Transverse colon (tissue), 4 donors: ENCODE data around the gene CSN3. TPM values are rescaled to one million over a fixed set of nuclear protein-coding genes. Genes with fewer than 3 reads are reported as not detected.

Experiments
- DNase-seq: peaks from one replicate; pipeline ENCODE4 v3.0.0-alpha.2; 2019
- H3K27ac ChIP-seq, 4 donors: fragments of 200-600 bp; sonication (generic); 2 replicates each; pipeline ENCODE4 v1.5.1; 2016 to 2018; ENCODE audit warnings: inconsistent platforms in 4 of 4
- H3K27me3 ChIP-seq: fragments of 200-600 bp; sonication (generic); 2 replicates; pipeline ENCODE4 v1.5.1; 2017; ENCODE audit warnings: inconsistent platforms
- H3K36me3 ChIP-seq, 4 donors: fragments of 200-600 bp; sonication (generic); 2 replicates each; pipeline ENCODE4 v1.5.1; 2017 to 2019; ENCODE audit warnings: inconsistent platforms in 4 of 4
- H3K4me1 ChIP-seq, 4 donors: fragments of 200-600 bp; sonication (generic); 2 replicates each; pipeline ENCODE4 v1.5.1; 2017 to 2020; ENCODE audit warnings: inconsistent platforms in 4 of 4
- H3K4me3 ChIP-seq, 4 donors: fragments of 200-600 bp; sonication (generic); 1 replicate in 1 of 4; 2 replicates in 3 of 4; pipeline versions ENCODE4 v1.5.1 to v1.6.1; 2017 to 2019; ENCODE audit warnings: inconsistent platforms in 4 of 4
- H3K9me3 ChIP-seq, 2 donors: fragments of 200-600 bp; sonication (generic); 2 replicates each; pipeline ENCODE4 v1.5.1; 2017 to 2019; ENCODE audit warnings: inconsistent platforms in 2 of 2
- EP300 ChIP-seq: sonication (generic); formaldehyde crosslinking; IDR thresholded peaks from one replicate; pipeline ENCODE4 v1.6.1; 2017; ENCODE audit warnings: antibody characterized with exemption, low read depth
- POLR2A ChIP-seq: fragments of 450-650 bp; IDR thresholded peaks from one replicate; pipeline ENCODE4 v1.6.1; 2016; ENCODE audit warnings: antibody characterized with exemption, mild to moderate bottlenecking, moderate library complexity
- POLR2AphosphoS5 ChIP-seq, 3 donors: sonication (generic); formaldehyde crosslinking; IDR thresholded peaks; one replicate each; pipeline ENCODE4 v1.6.1; 2016; ENCODE audit warnings: antibody characterized with exemption in 3 of 3
- WGBS, 2 donors: methylation state at CpG; one replicate each; pipeline ENCODE4 v1.1.5; 2018; ENCODE audit warnings: low coverage in 1 of 2; 5-methylcytosine and 5-hydroxymethylcytosine counted together
- in situ Hi-C, 4 donors: fragments of 200-750 bp; cut with MboI; loops; one replicate each; pipeline versions ENCODE4 v1.15.0 to v1.15.1; 2017; ENCODE audit warnings: low sequenced_read_pairs in 3 of 4, low pct_ligation_motif_present in 1 of 4, low pct_unique_long_range_greater_than_20kb in 1 of 4
- intact Hi-C: fragments of 100-400 bp; cut with DNase I; formaldehyde crosslinking; loops from one replicate; pipeline ENCODE4 v1.15.1; 2023; ENCODE audit warnings: low total_unique reads
- total RNA-seq, 4 donors: library from RNA; depleted of rRNA; stranded (reverse); fragments of >200 nt; gene quantifications; one replicate each; pipeline ENCODE4 v1.1.0, GENCODE V29; 2016
- TF ChIP-seq, protein P1 (sequence below), 5 experiments: fragments of 200-600 bp in 3 of 5; fragments of 450-650 bp in 2 of 5; sonication (generic) in 3 of 5; IDR thresholded peaks; 1 replicate in 2 of 5; 2 replicates in 3 of 5; pipeline ENCODE4 v1.5.1; 2016 to 2017; ENCODE audit warnings: antibody characterized with exemption in 5 of 5, inconsistent platforms in 3 of 5, mild to moderate bottlenecking in 2 of 5, moderate library complexity in 1 of 5

The CSN3 gene
- total RNA-seq, 4 donors from 2014 or later, result not detected

- no peaks in the 10 kb centered on the region for H3K27me3 ChIP-seq
- in situ Hi-C loops, result no loop called here
- TF ChIP-seq, protein P1, sequence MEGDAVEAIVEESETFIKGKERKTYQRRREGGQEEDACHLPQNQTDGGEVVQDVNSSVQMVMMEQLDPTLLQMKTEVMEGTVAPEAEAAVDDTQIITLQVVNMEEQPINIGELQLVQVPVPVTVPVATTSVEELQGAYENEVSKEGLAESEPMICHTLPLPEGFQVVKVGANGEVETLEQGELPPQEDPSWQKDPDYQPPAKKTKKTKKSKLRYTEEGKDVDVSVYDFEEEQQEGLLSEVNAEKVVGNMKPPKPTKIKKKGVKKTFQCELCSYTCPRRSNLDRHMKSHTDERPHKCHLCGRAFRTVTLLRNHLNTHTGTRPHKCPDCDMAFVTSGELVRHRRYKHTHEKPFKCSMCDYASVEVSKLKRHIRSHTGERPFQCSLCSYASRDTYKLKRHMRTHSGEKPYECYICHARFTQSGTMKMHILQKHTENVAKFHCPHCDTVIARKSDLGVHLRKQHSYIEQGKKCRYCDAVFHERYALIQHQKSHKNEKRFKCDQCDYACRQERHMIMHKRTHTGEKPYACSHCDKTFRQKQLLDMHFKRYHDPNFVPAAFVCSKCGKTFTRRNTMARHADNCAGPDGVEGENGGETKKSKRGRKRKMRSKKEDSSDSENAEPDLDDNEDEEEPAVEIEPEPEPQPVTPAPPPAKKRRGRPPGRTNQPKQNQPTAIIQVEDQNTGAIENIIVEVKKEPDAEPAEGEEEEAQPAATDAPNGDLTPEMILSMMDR (IDR thresholded peaks at IDR 0.05), result no peak
- TF ChIP-seq POLR2AphosphoS5 (IDR thresholded peaks at IDR 0.05) (no peak), POLR2A (no peak), EP300 (no peak)
- WGBS, 2 donors, result 96% methylated on average over 2 of the region's 2 CpGs; no CpG with 5 or more reads in 1 of the 2 donors
- intact Hi-C loops, result no loop called here
- H3K27ac ChIP-seq, result no peak overlapping the region
- no peaks in the 10 kb centered on the region for H3K36me3 ChIP-seq
- no peaks in the 10 kb centered on the region for H3K4me1 ChIP-seq
- H3K9me3 ChIP-seq, result no peaks in the 10 kb centered on the region
- no peak overlapping the region for H3K4me3 ChIP-seq
- no peak for DNase-seq
Measured at GRCh38 chr4:70299643-70300042, 57.2 kb downstream of the CSN3 start.

DNA sequence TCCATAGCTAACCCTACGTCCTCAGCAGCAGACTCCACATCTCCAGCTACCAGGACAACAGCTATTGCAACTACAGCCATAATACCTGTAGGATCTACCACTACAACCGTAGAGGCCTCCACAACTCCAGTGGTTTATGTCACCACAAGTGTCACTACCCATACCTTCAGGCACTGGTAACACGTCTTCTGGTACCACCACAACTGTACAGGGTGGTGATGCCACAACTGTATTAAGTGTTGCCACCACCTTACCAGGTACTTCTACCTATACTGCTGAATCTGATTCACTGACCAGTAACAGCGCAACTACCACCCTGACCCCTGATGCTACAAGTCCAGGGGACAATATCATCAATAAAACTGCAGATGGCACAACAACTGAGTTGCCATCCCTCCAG is 57.8 kb downstream of the CSN3 start:
- Histone ChIP-seq H3K9me3 (no peaks in the 10 kb centered on the region), H3K36me3 (no peaks in the 10 kb centered on the region), H3K4me1 (no peaks in the 10 kb centered on the region), H3K4me3 (no peak overlapping the region), H3K27ac (no peak overlapping the region), H3K27me3 (no peaks in the 10 kb centered on the region)
- in situ Hi-C loops, result no loop called here
- WGBS, 2 donors, result 93% methylated on average over 4 of the region's 4 CpGs; no CpG with 5 or more reads in 1 of the 2 donors
- TF ChIP-seq, protein P1 (IDR thresholded peaks at IDR 0.05), result no peak
- TF ChIP-seq POLR2A, result no peak
- no peak for TF ChIP-seq EP300
- no peak for TF ChIP-seq POLR2AphosphoS5 (IDR thresholded peaks at IDR 0.05)
- intact Hi-C loops, result no loop called here
- no peak for DNase-seq

Other genes with a start within 250 kb of the CSN3 start
- gene STATH, start 246.6 kb upstream of the CSN3 start, total RNA-seq, result not detected
- gene HTN3, start 214.1 kb upstream of the CSN3 start, total RNA-seq, result not detected
- gene HTN1, start 192.2 kb upstream of the CSN3 start, total RNA-seq, result not detected
- not detected for gene PRR27, start 88.4 kb upstream of the CSN3 start, total RNA-seq
- 1 to 10 TPM in 1 of 4 donors, under 1 TPM in 1, not detected in 2; 0.79 to 1.1 TPM for gene ODAM, start 46.9 kb upstream of the CSN3 start, total RNA-seq
- 10 to 100 TPM in 1 of 4 donors, not detected in 3; 15.4 TPM for gene FDCSP, start 16.5 kb upstream of the CSN3 start, total RNA-seq
- gene CABS1, start 92.4 kb downstream of the CSN3 start, total RNA-seq, result not detected
- gene SMR3A, start 118.2 kb downstream of the CSN3 start, total RNA-seq, result not detected
- not detected for gene SMR3B, start 140.5 kb downstream of the CSN3 start, total RNA-seq
- gene OPRPN, start 155.3 kb downstream of the CSN3 start, total RNA-seq, result not detected
- gene MUC7, start 229.6 kb downstream of the CSN3 start, total RNA-seq, result not detected